NOMO-1 (cell line): Measurements from ENCODE around the gene PANK4.

Experiments used
- DNase-seq, 2 experiments: peaks; one replicate each; lab custom pipeline; 2025; ENCODE audit not compliant: unreplicated experiment in 2 of 2; lab: John Stamatoyannopoulos, UW

Gene PANK4

GRCh38 chr1:2530513-2531361 lies 4.3 kb upstream of the PANK4 start:
- DNase-seq = no peak

- no peak for DNase-seq
Measured at GRCh38 chr1:2529784-2530512, 3.6 kb upstream of the PANK4 start, which contains the start of gene HES5. HES5 (minus strand) TSS chr1:2530263; CDS start chr1:2530164, 99 bp downstream.

- no peak for DNase-seq
Measured at GRCh38 chr1:2528966-2529783, 2.8 kb upstream of the PANK4 start.

DNA sequence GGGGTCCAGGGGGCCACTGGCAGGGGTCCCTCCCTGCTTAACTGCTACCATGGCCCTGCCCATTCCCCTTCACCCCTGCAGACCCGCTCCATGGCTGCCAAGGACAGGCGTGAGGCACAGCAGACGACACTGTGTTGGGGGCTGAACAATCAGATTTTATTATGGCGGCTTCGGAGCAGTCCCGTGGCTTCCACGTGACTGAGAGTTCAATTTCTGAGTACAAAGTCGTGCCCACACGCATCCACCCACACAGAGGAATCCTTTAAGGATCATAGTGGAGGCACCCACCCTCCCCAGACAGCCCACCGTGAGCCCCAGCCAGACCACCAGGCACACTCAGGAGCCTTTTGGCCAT lies 2.2 kb upstream of the PANK4 start:
- DNase-seq = no peak

DNA sequence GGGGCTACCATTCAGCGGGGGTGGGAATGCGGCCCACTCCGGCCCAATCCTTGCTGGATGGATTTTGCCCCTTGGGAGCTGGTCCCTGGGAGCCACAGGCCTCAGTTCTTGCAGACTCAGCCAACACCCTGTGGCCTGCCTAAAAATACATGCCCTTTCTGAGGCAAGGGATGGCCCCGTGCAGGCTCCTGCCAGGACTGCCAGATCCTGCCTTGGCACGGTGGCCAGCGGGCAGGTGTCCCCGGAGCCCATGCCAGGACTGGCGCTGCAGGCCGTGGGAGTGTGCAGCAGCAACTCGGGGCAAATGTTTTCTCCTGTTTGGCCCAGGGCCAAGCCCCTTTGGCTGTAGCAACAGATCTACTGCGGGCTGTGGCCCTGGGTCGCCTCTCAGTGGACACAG lies 1.6 kb upstream of the PANK4 start:
- no peak for DNase-seq

GRCh38 chr1:2527556-2527860 lies 1.1 kb upstream of the PANK4 start:
- no peak for DNase-seq

DNA sequence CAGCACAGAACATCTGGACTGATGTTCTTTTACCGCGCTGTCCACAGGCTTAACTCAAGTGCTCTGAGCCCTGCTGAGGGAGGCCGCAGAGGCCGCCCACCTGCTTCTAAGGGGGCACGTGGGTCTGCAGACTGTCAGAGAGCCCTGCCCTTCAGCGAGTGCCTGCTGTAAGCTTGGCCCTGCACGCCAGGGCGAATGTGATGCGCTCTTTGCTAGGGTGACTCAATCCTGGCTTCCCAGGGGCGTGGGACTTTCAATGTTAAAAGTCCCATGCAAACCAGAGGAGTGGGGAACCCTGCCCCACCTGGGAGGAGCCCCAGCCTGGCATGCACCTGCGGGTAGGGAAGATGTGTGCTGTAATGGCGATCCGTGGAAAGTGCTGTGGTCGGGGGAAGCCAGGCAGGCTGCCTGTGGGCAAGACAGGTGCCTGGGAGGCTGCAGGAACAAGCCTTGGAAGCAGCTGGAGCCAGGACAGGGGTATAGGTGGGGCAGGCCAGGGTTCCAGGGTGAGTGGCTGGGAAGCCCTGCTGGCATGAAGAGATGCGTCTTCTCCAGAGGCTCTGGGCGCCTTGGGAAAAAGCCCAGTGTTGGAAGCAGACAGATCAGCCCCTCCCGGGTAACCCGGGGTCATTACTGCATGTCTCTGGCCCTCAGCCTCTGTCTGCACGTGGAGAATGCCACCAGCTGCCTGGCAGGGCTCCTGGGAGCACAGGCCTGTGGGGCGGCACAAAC lies 594 bp upstream of the PANK4 start:
- DNase-seq = no peak

GRCh38 chr1:2525572-2525919 lies 850 bp downstream of the PANK4 start:
- no peak for DNase-seq

DNA sequence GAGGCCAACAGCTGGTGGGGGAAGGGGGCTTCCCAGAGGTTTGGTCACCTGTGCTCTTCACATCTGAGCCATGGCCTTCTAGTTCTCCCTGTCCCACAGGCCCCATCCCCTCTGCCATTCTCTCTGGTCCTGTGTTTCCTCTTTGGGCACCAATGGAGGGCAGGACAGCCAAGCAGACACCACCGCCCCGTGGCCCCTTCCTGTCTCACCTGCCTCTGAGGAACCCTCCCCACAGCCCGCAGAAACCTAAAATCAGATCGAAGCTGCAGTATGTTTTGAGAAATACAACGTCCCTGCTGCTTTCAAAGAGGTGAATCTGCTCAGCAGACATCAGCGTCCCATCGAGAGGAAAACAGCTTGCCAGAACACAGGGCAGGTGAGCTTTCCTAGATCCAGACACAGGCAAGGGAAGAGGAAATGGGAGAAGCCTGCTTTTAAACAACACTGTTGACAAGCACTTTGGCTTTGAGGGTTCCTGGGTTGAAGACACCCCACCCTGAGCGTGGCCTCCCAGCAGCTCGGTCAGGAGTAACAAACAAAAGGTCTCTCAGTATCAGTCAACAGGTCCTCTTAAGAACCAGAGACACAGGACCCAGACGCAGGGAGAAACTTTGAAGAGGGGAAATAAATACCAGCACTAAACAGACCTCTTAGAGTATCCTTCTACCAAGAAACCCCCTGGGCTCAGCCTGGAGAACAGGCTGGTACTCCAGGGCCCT lies 2.3 kb downstream of the PANK4 start:
- DNase-seq = no peak

- DNase-seq = no peak
Measured at GRCh38 chr1:2523191-2523890, 3.1 kb downstream of the PANK4 start.

DNA sequence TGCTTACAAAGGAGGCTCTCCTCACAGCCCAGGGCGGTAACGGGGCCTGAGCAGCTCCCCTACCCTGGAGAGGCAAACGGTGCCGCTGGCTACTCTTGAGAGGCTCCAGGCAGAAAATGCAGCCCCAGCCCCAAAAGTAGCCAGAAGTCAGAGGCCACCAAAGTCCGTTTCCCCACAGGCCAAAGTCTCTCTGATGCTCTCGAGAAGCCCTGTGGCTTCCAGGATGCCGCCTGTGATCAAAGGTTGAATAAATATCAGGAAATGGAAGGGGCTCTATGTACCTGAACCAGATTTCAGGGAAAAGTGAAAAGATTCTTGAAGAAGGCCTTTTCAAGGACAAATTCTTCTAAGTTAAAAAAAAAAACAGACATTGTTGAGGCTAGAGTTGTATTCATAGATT lies 4.2 kb downstream of the PANK4 start:
- no peak for DNase-seq

- no peak for DNase-seq
Measured at GRCh38 chr1:2520806-2521205, 5.6 kb downstream of the PANK4 start.

GRCh38 chr1:2520206-2520605 lies 6.2 kb downstream of the PANK4 start:
- no peak for DNase-seq

DNA sequence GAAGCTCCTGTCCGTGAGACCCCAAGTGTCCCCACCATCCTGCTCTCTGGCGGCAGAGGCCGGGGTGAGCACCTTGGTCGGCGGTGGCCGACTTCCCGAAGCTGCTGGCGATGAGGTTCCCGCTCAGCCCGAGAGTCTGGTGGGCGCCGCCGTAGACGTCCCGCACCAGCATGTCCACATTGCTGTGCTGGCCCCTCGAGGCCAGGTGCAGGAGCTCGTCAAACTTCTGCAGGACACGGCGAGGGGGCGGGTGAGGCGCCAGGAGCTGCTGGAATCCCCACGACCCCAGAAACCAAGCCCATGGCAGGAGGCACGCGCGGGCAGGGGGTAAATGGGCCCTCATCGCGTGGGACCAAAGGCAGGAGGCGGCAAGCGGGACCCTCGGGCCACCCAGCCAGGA lies 6.7 kb downstream of the PANK4 start:
- DNase-seq = no peak

DNA sequence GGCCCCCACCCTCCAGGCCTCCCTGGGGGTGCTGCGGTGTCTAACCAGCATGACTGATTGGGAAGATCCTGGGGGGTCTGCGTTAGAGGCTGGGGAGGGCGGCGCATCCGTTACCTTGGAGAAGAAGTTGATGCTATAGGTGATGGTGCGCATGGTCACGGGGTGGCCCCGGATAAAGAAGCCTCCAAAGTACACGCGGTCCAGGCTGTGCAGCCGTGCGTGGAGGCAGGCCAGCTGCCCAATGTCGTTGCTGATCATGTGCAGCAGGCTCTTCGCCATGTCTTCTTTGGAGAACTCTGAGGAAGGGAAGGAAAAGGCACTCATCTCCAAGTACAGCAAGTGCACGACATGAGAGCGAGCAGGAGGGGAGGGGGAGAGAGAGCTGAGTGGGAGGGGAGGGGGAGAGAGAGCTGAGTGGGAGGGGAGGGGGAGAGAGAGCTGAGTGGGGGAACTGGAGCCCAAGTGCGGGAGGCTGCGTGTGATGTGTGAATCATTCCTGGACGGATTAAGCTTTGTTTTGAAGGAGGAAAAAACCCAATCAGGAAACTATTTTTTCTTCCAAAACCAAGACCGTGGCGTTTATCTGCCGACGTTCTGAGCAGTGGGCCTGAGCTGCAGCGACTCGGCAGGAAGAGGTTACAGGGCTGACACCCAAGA lies 7.2 kb downstream of the PANK4 start:
- no peak for DNase-seq

- DNase-seq = no peak
Measured at GRCh38 chr1:2518528-2518927, 7.9 kb downstream of the PANK4 start.

DNA sequence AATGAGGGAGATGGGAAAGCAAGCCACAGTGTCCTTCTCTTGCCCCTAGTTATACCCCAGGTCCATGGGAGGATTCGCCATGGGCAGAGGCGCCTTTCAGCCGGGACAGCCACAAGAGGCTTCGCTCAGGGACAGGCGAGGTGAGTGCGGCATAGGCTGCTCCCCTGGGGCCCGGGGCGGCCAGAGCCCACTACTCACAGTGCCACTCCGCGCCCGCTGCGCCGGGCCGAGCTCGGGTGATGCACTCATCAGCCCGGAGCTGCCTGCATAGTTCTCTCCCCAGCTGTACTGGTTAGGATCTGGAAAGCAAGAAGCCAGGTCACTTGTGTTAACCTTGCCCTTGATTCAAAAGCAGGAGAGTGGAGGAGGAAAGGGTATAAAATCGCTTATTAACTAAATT lies 8.4 kb downstream of the PANK4 start:
- no peak for DNase-seq

DNA sequence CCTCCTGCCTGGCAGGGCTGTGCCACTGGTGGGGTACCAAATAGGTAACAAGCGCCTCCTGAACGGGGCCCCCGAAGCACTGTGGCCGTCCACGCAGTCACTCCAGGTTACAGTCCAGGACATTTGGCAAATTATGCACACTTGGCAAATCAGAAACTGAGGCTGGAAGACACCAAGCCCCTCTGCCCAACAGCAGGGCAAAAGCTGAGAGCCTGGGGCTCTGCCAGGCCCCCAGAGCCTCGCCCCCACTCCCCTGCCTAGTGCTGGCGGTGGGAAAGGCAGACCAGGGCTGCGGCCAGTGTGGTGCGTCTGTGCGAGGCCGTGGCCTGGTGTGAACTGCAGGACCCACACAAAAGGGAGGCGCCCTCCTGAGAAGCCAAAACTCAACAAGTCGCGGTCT lies 9.4 kb downstream of the PANK4 start:
- no peak for DNase-seq

GRCh38 chr1:2516124-2516523 lies 10.3 kb downstream of the PANK4 start:
- no peak for DNase-seq
